Hepatocyte (in vitro differentiated cells): ENCODE measurements around the gene PDIA6. TPM values are rescaled to one million over a fixed set of nuclear protein-coding genes. Genes with fewer than 3 reads are reported as not detected.

ENCODE experiments used
- DNase-seq: peaks from one replicate; pipeline ENCODE4 v3.0.0-alpha.2; 2016; ENCODE audit warnings: low spot score
- H2AFZ ChIP-seq: fragments of 200-600 bp; sonication (generic); 2 replicates; pipeline ENCODE4 v1.6.0; 2016; ENCODE audit warnings: antibody characterized with exemption, mild to moderate bottlenecking
- H3K27ac ChIP-seq: fragments of 200-600 bp; sonication (generic); 2 replicates; pipeline ENCODE4 v1.5.1; 2016; ENCODE audit warnings: mild to moderate bottlenecking
- H3K27me3 ChIP-seq: fragments of 200-600 bp; sonication (generic); 2 replicates; pipeline ENCODE4 v1.6.1; 2016
- H3K36me3 ChIP-seq: fragments of 200-600 bp; sonication (generic); replicated peaks from 2 replicates; pipeline ENCODE4 v1.5.1; 2016; ENCODE audit warnings: low read depth; ENCODE audit not compliant: insufficient read depth
- H3K4me1 ChIP-seq: fragments of 200-600 bp; sonication (generic); 2 replicates; pipeline ENCODE4 v1.5.1; 2016; ENCODE audit warnings: mild to moderate bottlenecking, moderate library complexity; ENCODE audit not compliant: insufficient read depth
- H3K4me2 ChIP-seq: fragments of 200-600 bp; sonication (generic); 2 replicates; pipeline ENCODE4 v1.6.0; 2016
- H3K4me3 ChIP-seq: fragments of 200-600 bp; sonication (generic); 2 replicates; pipeline ENCODE4 v1.5.1; 2016; ENCODE audit warnings: mild to moderate bottlenecking
- H3K79me2 ChIP-seq: fragments of 200-600 bp; sonication (generic); 2 replicates; pipeline ENCODE4 v1.6.0; 2017; ENCODE audit warnings: mild to moderate bottlenecking
- H3K9me2 ChIP-seq: fragments of 200-600 bp; sonication (generic); replicated peaks from 2 replicates; pipeline ENCODE4 v1.6.0; 2017; ENCODE audit warnings: mild to moderate bottlenecking; ENCODE audit not compliant: insufficient read depth
- H3K9me3 ChIP-seq: fragments of 200-600 bp; sonication (generic); 2 replicates; pipeline ENCODE4 v1.5.1; 2016; ENCODE audit warnings: low read depth, mild to moderate bottlenecking
- H4K20me1 ChIP-seq: fragments of 200-600 bp; sonication (generic); 2 replicates; pipeline ENCODE4 v1.6.0; 2016; ENCODE audit warnings: mild to moderate bottlenecking; ENCODE audit not compliant: insufficient read depth, poor library complexity, severe bottlenecking
- CTCF ChIP-seq: fragments of 200-600 bp; sonication (generic); IDR thresholded peaks from 2 replicates; pipeline ENCODE4 v1.5.1; 2016; ENCODE audit warnings: antibody characterized with exemption, mild to moderate bottlenecking; ENCODE audit not compliant: poor library complexity
- EZH2 ChIP-seq: fragments of 200-600 bp; sonication (generic); IDR thresholded peaks from 2 replicates; pipeline ENCODE4 v1.6.1; 2016; ENCODE audit warnings: antibody characterized with exemption, mild to moderate bottlenecking, borderline replicate concordance
- EZH2phosphoT487 ChIP-seq: fragments of 200-600 bp; sonication (generic); IDR thresholded peaks from one replicate; pipeline ENCODE4 v1.6.1; 2018; ENCODE audit warnings: antibody characterized with exemption, mild to moderate bottlenecking, low read depth, moderate library complexity; ENCODE audit not compliant: unreplicated experiment, severe bottlenecking
- WGBS: methylation state at CpG from one replicate; pipeline ENCODE4 v1.1.6; 2016; ENCODE audit warnings: low lambda C conversion rate; ENCODE audit errors: missing lambda C conversion rate; 5-methylcytosine and 5-hydroxymethylcytosine counted together
- polyA plus RNA-seq: library from polyadenylated mRNA; unstranded; fragments of >200 nt; fragmentation: Nextera tagmentation; extraction: Ambion mirVana; gene quantifications from 2 replicates; pipeline ENCODE4 v1.2.1, GENCODE V29; 2016
- total RNA-seq: library from RNA; depleted of rRNA; stranded (reverse); fragments of >200 nt; gene quantifications from 2 replicates; pipeline ENCODE4 v1.2.3, GENCODE V29; 2014

The PDIA6 gene
- total and polyA plus RNA-seq, 2 experiments from 2014 or later, result 507 to 715 TPM

GRCh38 chr2:10841547-10842219 is 29.1 kb upstream of the PDIA6 start:
- no peak overlapping the region for H3K4me3 ChIP-seq
- TF ChIP-seq EZH2phosphoT487, result no peak
- no peak for TF ChIP-seq CTCF
- TF ChIP-seq EZH2, result no peak
- H3K36me3 ChIP-seq, result no peaks in the 10 kb centered on the region
- no peaks in the 10 kb centered on the region for H3K79me2 ChIP-seq
- WGBS, result 58% methylated on average over 3 of the region's 3 CpGs
- no peaks in the 10 kb centered on the region for H3K9me3 ChIP-seq
- no peaks in the 10 kb centered on the region for H3K9me2 ChIP-seq
- H3K4me2 ChIP-seq, result no peak overlapping the region
- no peaks in the 10 kb centered on the region for H4K20me1 ChIP-seq
- H3K27me3 ChIP-seq, result no peaks in the 10 kb centered on the region
- no peaks in the 10 kb centered on the region for H3K4me1 ChIP-seq
- no peak for DNase-seq
- H3K27ac ChIP-seq, result no peak overlapping the region
- no peak overlapping the region for H2AFZ ChIP-seq

GRCh38 chr2:10839813-10840212 is 27.2 kb upstream of the PDIA6 start:
- H3K4me3 ChIP-seq, result no peak overlapping the region
- DNase-seq, result peak; percentile 52
- no peaks in the 10 kb centered on the region for H3K27me3 ChIP-seq
- H3K79me2 ChIP-seq, result no peaks in the 10 kb centered on the region
- no peaks in the 10 kb centered on the region for H3K4me1 ChIP-seq
- WGBS, result 45% methylated on average over 8 of the region's 8 CpGs
- no peak overlapping the region for H3K4me2 ChIP-seq
- no peak overlapping the region for H2AFZ ChIP-seq
- no peak overlapping the region for H3K27ac ChIP-seq
- H4K20me1 ChIP-seq, result no peaks in the 10 kb centered on the region
- H3K9me2 ChIP-seq, result no peaks in the 10 kb centered on the region
- no peaks in the 10 kb centered on the region for H3K36me3 ChIP-seq
- TF ChIP-seq EZH2phosphoT487 (no peak), EZH2 (no peak), CTCF (no peak)
- no peaks in the 10 kb centered on the region for H3K9me3 ChIP-seq

- TF ChIP-seq CTCF (no peak), EZH2 (no peak), EZH2phosphoT487 (no peak)
- 80% methylated on average over 3 of the region's 3 CpGs for WGBS
- no peaks in the 10 kb centered on the region for H3K4me1 ChIP-seq
Observed at GRCh38 chr2:10838734-10839133, 26.1 kb upstream of the PDIA6 start.

More at GRCh38 chr2:10838734-10839133, 26.1 kb upstream of the PDIA6 start:
- Histone ChIP-seq H4K20me1 (no peaks in the 10 kb centered on the region), H3K9me3 (no peaks in the 10 kb centered on the region), H3K27me3 (no peaks in the 10 kb centered on the region), H3K9me2 (no peaks in the 10 kb centered on the region), H3K4me2 (no peak overlapping the region), H3K27ac (no peak overlapping the region), H2AFZ (no peak overlapping the region), H3K4me3 (no peak overlapping the region), H3K79me2 (no peaks in the 10 kb centered on the region), H3K36me3 (no peaks in the 10 kb centered on the region)
- DNase-seq, result no peak
